Mammary epithelial cell (primary cell): ENCODE measurements around the gene PPP2R3A.

Experiments
- CTCF ChIP-seq, 2 donors: IDR thresholded peaks in 1 of 2; conservative IDR thresholded peaks in 1 of 2; 2 replicates each; pipeline ENCODE4 v1.5.1; 2011 to 2012; ENCODE audit warnings: inconsistent platforms in 2 of 2, low read length in 2 of 2, mild to moderate bottlenecking in 2 of 2, control low read depth in 1 of 2, low read depth in 1 of 2; ENCODE audit not compliant: insufficient read depth in 1 of 2; ENCODE audit errors: extremely low read depth in 1 of 2
- EZH2 ChIP-seq: IDR thresholded peaks from 2 replicates; pipeline ENCODE4 v1.6.1; 2012; ENCODE audit warnings: low read length, inconsistent platforms, borderline replicate concordance

- TF ChIP-seq CTCF (conservative IDR thresholded peaks at IDR 0.05 in 1 of 2, IDR thresholded peaks at IDR 0.05 in 1 of 2; ENCODE audit: extremely low read depth in 1 of 2, insufficient read depth in 1 of 2, low read depth in 1 of 2, low read length in 2 of 2) (no peak), EZH2 (no peak)
Observed at GRCh38 chr3:136189043-136189442, 223.5 kb downstream of the PPP2R3A start.
